Endothelial cell of umbilical vein (primary cell): ENCODE data around the gene GIPC1. TPM values are rescaled to one million over a fixed set of nuclear protein-coding genes. Genes with fewer than 3 reads are reported as not detected.
A peak's percentile ranks its signal among the peaks of the same experiment; 100 is the strongest.

ENCODE experiments used
- BruUV-seq: library from RNA; stranded (reverse); fragments of 400-500 nt; replicated peaks from 2 replicates; lab custom pipeline; 2021; lab: Mats Ljungman, UMichigan
- CTCF ChIA-PET: fragments of 300-600, 350-600 bp; sonication (Branson Sonifier 250); formaldehyde crosslinking; loops from one replicate; lab custom pipeline; 2021; ENCODE audit warnings: antibody characterized with exemption, inconsistent platforms; lab: Charles Lee
- POLR2A ChIA-PET: fragments of 300-600, 350-600 bp; sonication (Branson Sonifier 250); formaldehyde crosslinking; loops from one replicate; lab custom pipeline; 2021; ENCODE audit warnings: antibody characterized with exemption, inconsistent platforms; lab: Charles Lee
- DNase-seq: peaks from one replicate; pipeline ENCODE4 v3.0.0-alpha.2; 2011; ENCODE audit warnings: low read depth, low spot score
- FAIRE-seq: peaks from 2 replicates; lab custom pipeline; 2011; peaks lifted over from hg19 to GRCh38; lab: Jason Lieb, UNC
- H2AFZ ChIP-seq: 2 replicates; pipeline ENCODE4 v1.6.0; 2012; ENCODE audit warnings: low read depth, low read length, control low read depth, inconsistent platforms
- H3K27ac ChIP-seq: 2 replicates; pipeline ENCODE4 v1.5.1; 2011; ENCODE audit warnings: low read depth, mild to moderate bottlenecking, control low read depth, low read length, moderate library complexity; ENCODE audit not compliant: insufficient read depth
- H3K27me3 ChIP-seq, 2 experiments: 2 replicates each; pipeline versions ENCODE4 v1.6.0 to v1.6.1; 2011; ENCODE audit warnings: low read length in 2 of 2, mixed read lengths in 1 of 2; ENCODE audit not compliant: control insufficient read depth in 2 of 2, insufficient read depth in 2 of 2
- H3K36me3 ChIP-seq, 2 experiments: 2 replicates in 1 of 2; 3 replicates in 1 of 2; pipeline ENCODE4 v1.5.1; 2011; ENCODE audit warnings: low read length in 2 of 2, mild to moderate bottlenecking in 1 of 2, moderate library complexity in 1 of 2; ENCODE audit not compliant: control insufficient read depth in 2 of 2, insufficient read depth in 2 of 2; ENCODE audit errors: extremely low read depth in 1 of 2
- H3K4me1 ChIP-seq: 3 replicates; pipeline ENCODE4 v1.5.1; 2011; ENCODE audit warnings: mild to moderate bottlenecking, low read length; ENCODE audit not compliant: control insufficient read depth, insufficient read depth; ENCODE audit errors: extremely low read depth
- H3K4me2 ChIP-seq: 2 replicates; pipeline ENCODE4 v1.6.1; 2011; ENCODE audit warnings: low read length, control low read depth, mixed read lengths; ENCODE audit not compliant: insufficient read depth
- H3K4me3 ChIP-seq, 3 experiments: fragments of 200-600 bp in 1 of 3; sonication (generic), shearing (Covaris generic) in 1 of 3; replicated peaks in 1 of 3; 2 replicates each; pipeline ENCODE4 v1.5.1; 2011 to 2016; ENCODE audit warnings: control low read depth in 3 of 3, low read length in 3 of 3, mild to moderate bottlenecking in 2 of 3, inconsistent platforms in 1 of 3, low read depth in 1 of 3, moderate library complexity in 1 of 3; ENCODE audit not compliant: insufficient read depth in 1 of 3
- H3K79me2 ChIP-seq: 2 replicates; pipeline ENCODE4 v1.6.0; 2012; ENCODE audit warnings: low read length, inconsistent platforms; ENCODE audit not compliant: control insufficient read depth, insufficient read depth
- H3K9ac ChIP-seq: replicated peaks from 2 replicates; pipeline ENCODE3; 2011; ENCODE audit warnings: low read length, control low read depth; ENCODE audit not compliant: insufficient read depth; ENCODE audit errors: extremely low read depth
- H3K9me1 ChIP-seq: replicated peaks from 3 replicates; pipeline ENCODE4 v1.6.0; 2011; ENCODE audit warnings: mild to moderate bottlenecking, low read length; ENCODE audit not compliant: control insufficient read depth, insufficient read depth; ENCODE audit errors: extremely low read depth
- H3K9me3 ChIP-seq: replicated peaks from 2 replicates; pipeline ENCODE4 v1.5.1; 2012; ENCODE audit warnings: low read length, inconsistent platforms; ENCODE audit not compliant: control insufficient read depth, insufficient read depth
- H4K20me1 ChIP-seq: replicated peaks from 2 replicates; pipeline ENCODE3; 2011; ENCODE audit warnings: mild to moderate bottlenecking, low read length; ENCODE audit not compliant: control insufficient read depth, insufficient read depth; ENCODE audit errors: extremely low read depth
- CTCF ChIP-seq, 2 donors: IDR thresholded peaks; 1 replicate in 1 of 2; 2 replicates in 1 of 2; pipeline ENCODE4 v1.5.1; 2011; ENCODE audit warnings: low read length in 2 of 2, mild to moderate bottlenecking in 2 of 2, moderate library complexity in 2 of 2, control low read depth in 1 of 2, inconsistent platforms in 1 of 2, low read depth in 1 of 2; ENCODE audit not compliant: insufficient read depth in 1 of 2; ENCODE audit errors: extremely low read depth in 1 of 2
- FOS ChIP-seq: IDR thresholded peaks from 2 replicates; pipeline ENCODE4 v1.6.1; 2011; ENCODE audit warnings: mild to moderate bottlenecking, low read length, moderate library complexity, borderline replicate concordance; ENCODE audit not compliant: insufficient read depth
- GATA2 ChIP-seq: IDR thresholded peaks from 2 replicates; pipeline ENCODE4 v1.7.0; 2011; ENCODE audit warnings: low read depth, mild to moderate bottlenecking, moderate library complexity, mixed read lengths, low read length; ENCODE audit not compliant: insufficient read length, insufficient read depth
- POLR2AphosphoS5 ChIP-seq: IDR thresholded peaks from 2 replicates; pipeline ENCODE4 v1.6.1; 2012; ENCODE audit warnings: low read depth, mild to moderate bottlenecking, control low read depth, low read length, moderate library complexity; ENCODE audit not compliant: insufficient read depth
- dilution Hi-C: fragments of 300-500 bp; cut with MboI; formaldehyde crosslinking; loops from one replicate; pipeline ENCODE4 v1.15.0; 2019; ENCODE audit warnings: low sequenced_read_pairs; ENCODE audit not compliant: extremely low pct_ligation_motif_present
- intact Hi-C: fragments of 100-400 bp; cut with micrococcal nuclease; formaldehyde crosslinking; loops from one replicate; pipeline ENCODE4 v1.10.0; 2022
- polyA plus RNA-seq, 4 experiments: library from polyadenylated mRNA; depleted of rRNA in 3 of 4; stranded (reverse) in 3 of 4; unstranded in 1 of 4; fragments of >200 nt; gene quantifications; 2 replicates each; pipeline versions ENCODE4 v1.2.1 to v1.2.3, GENCODE V29; 2011 to 2012; ENCODE audit warnings: missing spikeins in 1 of 4
- total RNA-seq: library from RNA; stranded (reverse); gene quantifications from 2 replicates; pipeline ENCODE4 v1.2.3, GENCODE V29; 2021

The GIPC1 gene
- total and polyA plus RNA-seq, 2 donors (not counting 3 experiments of a cell fraction or from before 2014, with no cell fraction given), result 108 to 141 TPM

- H3K4me1 ChIP-seq, result peaks cover 9% of the 10 kb centered on the region
- ChIA-PET CTCF (interaction anchor here (0.5 to 4.1 kb wide), 9 partner anchors 8 to 343 kb away, joined by 3 to 12 read pairs (median 5); partner anchors contain the start of genes ASF1B, DNAJB1 and GIPC1), POLR2A (no interaction called here)
- H3K9me1 ChIP-seq, result no peaks in the 10 kb centered on the region
- peaks cover 3 to 19% of the 10 kb centered on the region in 2 experiments for H3K36me3 ChIP-seq
- no peak for TF ChIP-seq FOS
- TF ChIP-seq POLR2AphosphoS5, result no peak
- peak; percentile 88 to 97 for TF ChIP-seq CTCF (IDR thresholded peaks at IDR 0.05; ENCODE audit: extremely low read depth in 1 of 2, insufficient read depth in 1 of 2, low read depth in 1 of 2, low read length in 2 of 2)
- no peak for TF ChIP-seq GATA2
- no peak overlapping the region for H3K4me3 ChIP-seq
- DNase-seq (no peak), FAIRE-seq (peak; percentile 86)
- H4K20me1 ChIP-seq, result no peaks in the 10 kb centered on the region
- no peaks in the 10 kb centered on the region for H3K27me3 ChIP-seq
- no TSS peak for BruUV-seq
- intact Hi-C loops, result loop anchor here (5.0 kb wide), 1 partner anchor 343 kb away; the partner anchor contains the start of gene ASF1B
- H3K4me2 ChIP-seq, result no peak overlapping the region
- no peaks in the 10 kb centered on the region for H3K79me2 ChIP-seq
- dilution Hi-C loops, result no loop called here
- H3K9me3 ChIP-seq, result no peaks in the 10 kb centered on the region
- H3K27ac ChIP-seq, result no peak overlapping the region
- no peak overlapping the region for H3K9ac ChIP-seq
- H2AFZ ChIP-seq, result no peak overlapping the region
Observed at GRCh38 chr19:14479975-14480699, 15.8 kb downstream of the GIPC1 start.
